Activated T-helper 17 cell treated with anti-CD3 and anti-CD28 coated beads, Interleukin-2, amount 50 U/mL, for 72 hours (primary cell): Measurements from ENCODE around the gene RIMKLB. TPM values are rescaled to one million over a fixed set of nuclear protein-coding genes. Genes with fewer than 3 reads are reported as not detected.

Source experiments
- ATAC-seq: fragments of 150-1000 bp; cut with Tn5 transposase; replicated peaks from 2 replicates; pipeline ENCODE4 v1.10.0; 2021; ENCODE audit warnings: mild to moderate bottlenecking, moderate library complexity
- H3K27ac Mint-ChIP-seq: one replicate; pipeline ENCODE4 v1.8.0; 2022; ENCODE audit warnings: mixed read lengths
- H3K27me3 Mint-ChIP-seq: one replicate; pipeline ENCODE4 v1.8.0; 2022; ENCODE audit warnings: mixed read lengths
- H3K36me3 Mint-ChIP-seq: one replicate; pipeline ENCODE4 v1.8.0; 2022; ENCODE audit warnings: low read depth, mild to moderate bottlenecking, mixed read lengths
- H3K4me1 Mint-ChIP-seq: one replicate; pipeline ENCODE4 v1.8.0; 2022; ENCODE audit warnings: mixed read lengths
- H3K4me3 Mint-ChIP-seq: one replicate; pipeline ENCODE4 v1.8.0; 2022; ENCODE audit warnings: mild to moderate bottlenecking, mixed read lengths
- H3K9me3 Mint-ChIP-seq: one replicate; pipeline ENCODE4 v1.8.0; 2022; ENCODE audit warnings: mixed read lengths
- total RNA-seq, 2 donors: library from RNA; stranded (reverse); gene quantifications; one replicate each; pipeline ENCODE4 v1.2.3, GENCODE V29; 2022

RIMKLB gene
- total RNA-seq, 2 donors from 2014 or later, result 0.95 to 1.4 TPM

- Mint-ChIP-seq H3K4me3 (no peak overlapping the region), H3K4me1 (peaks cover 5% of the 10 kb centered on the region), H3K36me3 (no peaks in the 10 kb centered on the region), H3K27me3 (peaks cover 4% of the 10 kb centered on the region), H3K27ac (no peak overlapping the region), H3K9me3 (no peaks in the 10 kb centered on the region)
- no peak for ATAC-seq
Observed at GRCh38 chr12:8678661-8679111, 19.1 kb upstream of the RIMKLB start.

- peaks cover under 1% of the 10 kb centered on the region for H3K4me1 Mint-ChIP-seq
- H3K27ac Mint-ChIP-seq, result no peak overlapping the region
- H3K9me3 Mint-ChIP-seq, result no peaks in the 10 kb centered on the region
- no peaks in the 10 kb centered on the region for H3K36me3 Mint-ChIP-seq
- ATAC-seq, result no peak
- no peak overlapping the region for H3K4me3 Mint-ChIP-seq
- H3K27me3 Mint-ChIP-seq, result peaks cover 4% of the 10 kb centered on the region
Observed at GRCh38 chr12:8680533-8680932, 17.3 kb upstream of the RIMKLB start.

- H3K4me1 Mint-ChIP-seq, result no peaks in the 10 kb centered on the region
- no peak overlapping the region for H3K27ac Mint-ChIP-seq
- no peak overlapping the region for H3K4me3 Mint-ChIP-seq
- ATAC-seq, result no peak
- H3K36me3 Mint-ChIP-seq, result no peaks in the 10 kb centered on the region
- no peaks in the 10 kb centered on the region for H3K9me3 Mint-ChIP-seq
- peaks cover 4% of the 10 kb centered on the region for H3K27me3 Mint-ChIP-seq
Observed at GRCh38 chr12:8681129-8681884, 16.5 kb upstream of the RIMKLB start.

GRCh38 chr12:8685051-8685450 lies 12.7 kb upstream of the RIMKLB start:
- ATAC-seq, result no peak
- Mint-ChIP-seq H3K27me3 (no peaks in the 10 kb centered on the region), H3K4me3 (no peak overlapping the region), H3K4me1 (no peaks in the 10 kb centered on the region), H3K9me3 (no peaks in the 10 kb centered on the region), H3K27ac (no peak overlapping the region), H3K36me3 (no peaks in the 10 kb centered on the region)

- Mint-ChIP-seq H3K27ac (no peak overlapping the region), H3K4me1 (no peaks in the 10 kb centered on the region), H3K27me3 (no peaks in the 10 kb centered on the region), H3K9me3 (no peaks in the 10 kb centered on the region), H3K36me3 (no peaks in the 10 kb centered on the region), H3K4me3 (no peak overlapping the region)
- ATAC-seq, result no peak
Observed at GRCh38 chr12:8687846-8688601, 9.8 kb upstream of the RIMKLB start.

GRCh38 chr12:8689681-8690080 lies 8.1 kb upstream of the RIMKLB start:
- Mint-ChIP-seq H3K36me3 (no peaks in the 10 kb centered on the region), H3K4me3 (no peak overlapping the region), H3K4me1 (no peaks in the 10 kb centered on the region), H3K9me3 (no peaks in the 10 kb centered on the region), H3K27ac (no peak overlapping the region), H3K27me3 (no peaks in the 10 kb centered on the region)
- ATAC-seq, result no peak

- Mint-ChIP-seq H3K27me3 (no peaks in the 10 kb centered on the region), H3K4me3 (no peak overlapping the region), H3K36me3 (no peaks in the 10 kb centered on the region), H3K27ac (no peak overlapping the region), H3K9me3 (no peaks in the 10 kb centered on the region), H3K4me1 (no peaks in the 10 kb centered on the region)
- no peak for ATAC-seq
Observed at GRCh38 chr12:8692573-8692972, 5.2 kb upstream of the RIMKLB start.

- Mint-ChIP-seq H3K4me1 (peaks cover 7% of the 10 kb centered on the region), H3K36me3 (no peaks in the 10 kb centered on the region), H3K27ac (no peak overlapping the region), H3K4me3 (no peak overlapping the region), H3K9me3 (no peaks in the 10 kb centered on the region), H3K27me3 (peaks cover 3% of the 10 kb centered on the region)
- ATAC-seq, result no peak
Observed at GRCh38 chr12:8695116-8695515, 2.7 kb upstream of the RIMKLB start.

GRCh38 chr12:8696442-8697090 lies 1.2 kb upstream of the RIMKLB start:
- Mint-ChIP-seq H3K9me3 (no peaks in the 10 kb centered on the region), H3K36me3 (no peaks in the 10 kb centered on the region), H3K27me3 (peaks cover 3% of the 10 kb centered on the region), H3K27ac (no peak overlapping the region), H3K4me1 (peaks cover 10% of the 10 kb centered on the region), H3K4me3 (peak overlapping the region; percentile 92)
- ATAC-seq, result no peak

GRCh38 chr12:8697120-8697475 lies 693 bp upstream of the RIMKLB start:
- H3K4me3 Mint-ChIP-seq, result peak overlapping the region; percentile 92
- H3K4me1 Mint-ChIP-seq, result peaks cover 10% of the 10 kb centered on the region
- H3K36me3 Mint-ChIP-seq, result no peaks in the 10 kb centered on the region
- ATAC-seq, result peak; percentile 27
- H3K27ac Mint-ChIP-seq, result no peak overlapping the region
- H3K27me3 Mint-ChIP-seq, result peaks cover 3% of the 10 kb centered on the region
- no peaks in the 10 kb centered on the region for H3K9me3 Mint-ChIP-seq

- Mint-ChIP-seq H3K4me3 (peak overlapping the region; percentile 92), H3K9me3 (no peaks in the 10 kb centered on the region), H3K27me3 (peaks cover 3% of the 10 kb centered on the region), H3K4me1 (peaks cover 10% of the 10 kb centered on the region), H3K36me3 (no peaks in the 10 kb centered on the region), H3K27ac (peak overlapping the region; percentile 87)
- ATAC-seq, result peak; percentile 59
Observed at GRCh38 chr12:8698132-8698851, 501 bp downstream of the RIMKLB start.

- Mint-ChIP-seq H3K27me3 (peaks cover 3% of the 10 kb centered on the region), H3K9me3 (no peaks in the 10 kb centered on the region), H3K27ac (peak overlapping the region; percentile 87), H3K36me3 (no peaks in the 10 kb centered on the region), H3K4me3 (peak overlapping the region; percentile 92), H3K4me1 (peaks cover 10% of the 10 kb centered on the region)
- ATAC-seq, result no peak
Observed at GRCh38 chr12:8698879-8699278, 1.1 kb downstream of the RIMKLB start.

- no peak overlapping the region for H3K27ac Mint-ChIP-seq
- H3K4me1 Mint-ChIP-seq, result peaks cover 10% of the 10 kb centered on the region
- peak overlapping the region; percentile 26 for H3K4me3 Mint-ChIP-seq
- H3K27me3 Mint-ChIP-seq, result peaks cover 3% of the 10 kb centered on the region
- ATAC-seq, result no peak
- no peaks in the 10 kb centered on the region for H3K36me3 Mint-ChIP-seq
- H3K9me3 Mint-ChIP-seq, result no peaks in the 10 kb centered on the region
Observed at GRCh38 chr12:8699714-8700113, 1.9 kb downstream of the RIMKLB start.

- ATAC-seq, result no peak
- no peaks in the 10 kb centered on the region for H3K9me3 Mint-ChIP-seq
- no peak overlapping the region for H3K27ac Mint-ChIP-seq
- H3K4me1 Mint-ChIP-seq, result peaks cover 10% of the 10 kb centered on the region
- H3K4me3 Mint-ChIP-seq, result no peak overlapping the region
- H3K36me3 Mint-ChIP-seq, result no peaks in the 10 kb centered on the region
- peaks cover 3% of the 10 kb centered on the region for H3K27me3 Mint-ChIP-seq
Observed at GRCh38 chr12:8701046-8701660, 3.4 kb downstream of the RIMKLB start.
